T-cell (primary cell): ENCODE results near the gene HOXC10. TPM values are rescaled to one million over a fixed set of nuclear protein-coding genes. Genes with fewer than 3 reads are reported as not detected.
A peak's percentile ranks its signal among the peaks of the same experiment; 100 is the strongest.

Experiments used
- ATAC-seq, 4 experiments: fragments of 200-7000 bp in 3 of 4; fragments of 150-1000 bp in 1 of 4; cut with Tn5 transposase; replicated peaks in 1 of 4; 1 replicate in 3 of 4; 2 replicates in 1 of 4; pipeline ENCODE4 v1.10.0; 2021; ENCODE audit warnings: moderate library complexity in 3 of 4, mild to moderate bottlenecking in 2 of 4, moderate number of reproducible peaks in 1 of 4
- CTCF ChIA-PET, 2 donors: fragments of 300-600 bp; sonication (Branson Sonifier 250); formaldehyde crosslinking; loops; one replicate each; lab custom pipeline; 2022; ENCODE audit warnings: antibody characterized with exemption in 2 of 2; lab: Charles Lee
- POLR2A ChIA-PET, 2 donors: fragments of 300-600 bp; sonication (Branson Sonifier 250); formaldehyde crosslinking; loops; one replicate each; lab custom pipeline; 2022; ENCODE audit warnings: antibody characterized with exemption in 2 of 2; lab: Charles Lee
- DNase-seq, 35 experiments: peaks; one replicate each; pipeline versions ENCODE4 v3.0.0 to v3.0.0-alpha.2; 2013 to 2023
- H3K27ac ChIP-seq: one replicate; pipeline ENCODE4 v1.5.1; 2013; ENCODE audit warnings: low read length
- H3K27me3 ChIP-seq, 2 experiments: replicated peaks in 1 of 2; 1 replicate in 1 of 2; 2 replicates in 1 of 2; pipeline versions ENCODE4 v1.6.1 to v1.7.0; 2013; ENCODE audit warnings: low read length in 1 of 2, mixed read lengths in 1 of 2; ENCODE audit not compliant: control insufficient read depth in 2 of 2, insufficient read depth in 2 of 2; ENCODE audit errors: extremely low read depth in 1 of 2
- H3K36me3 ChIP-seq, 2 donors: 1 replicate in 1 of 2; 2 replicates in 1 of 2; pipeline versions ENCODE4 v1.6.1 to v1.7.0; 2013; ENCODE audit warnings: low read length in 1 of 2; ENCODE audit not compliant: control insufficient read depth in 2 of 2, insufficient read depth in 1 of 2; ENCODE audit errors: extremely low read depth in 1 of 2
- H3K4me1 ChIP-seq, 2 experiments: 1 replicate in 1 of 2; 2 replicates in 1 of 2; pipeline versions ENCODE4 v1.6.1 to v1.7.0; 2013; ENCODE audit warnings: low read length in 2 of 2, mixed read lengths in 1 of 2; ENCODE audit not compliant: insufficient read depth in 2 of 2, control insufficient read depth in 1 of 2; ENCODE audit errors: extremely low read depth in 1 of 2
- H3K4me3 ChIP-seq, 2 donors: 1 replicate in 1 of 2; 2 replicates in 1 of 2; pipeline versions ENCODE4 v1.5.1 to v1.7.0; 2013; ENCODE audit warnings: mild to moderate bottlenecking in 2 of 2, low read length in 1 of 2, moderate library complexity in 1 of 2; ENCODE audit not compliant: control insufficient read depth in 1 of 2; ENCODE audit errors: extremely low read depth in 1 of 2
- H3K9me3 ChIP-seq: 2 replicates; pipeline ENCODE4 v1.7.0; 2013
- H3K27ac Mint-ChIP-seq, 2 donors: one replicate each; pipeline ENCODE4 v1.8.0; 2020 to 2021; ENCODE audit warnings: mild to moderate bottlenecking in 2 of 2, mixed read lengths in 2 of 2
- H3K27me3 Mint-ChIP-seq, 2 donors: one replicate each; pipeline ENCODE4 v1.8.0; 2021 to 2022; ENCODE audit warnings: mixed read lengths in 2 of 2
- H3K36me3 Mint-ChIP-seq: one replicate; pipeline ENCODE4 v1.8.0; 2021; ENCODE audit warnings: mixed read lengths
- H3K4me1 Mint-ChIP-seq, 3 donors: one replicate each; pipeline ENCODE4 v1.8.0; 2020 to 2022; ENCODE audit warnings: mixed read lengths in 3 of 3, mild to moderate bottlenecking in 1 of 3
- H3K4me3 Mint-ChIP-seq, 3 donors: one replicate each; pipeline ENCODE4 v1.8.0; 2020 to 2022; ENCODE audit warnings: mild to moderate bottlenecking in 3 of 3, mixed read lengths in 3 of 3, moderate library complexity in 3 of 3
- H3K9me3 Mint-ChIP-seq, 3 donors: one replicate each; pipeline ENCODE4 v1.8.0; 2020 to 2022; ENCODE audit warnings: mixed read lengths in 3 of 3
- WGBS: methylation state at CpG from one replicate; pipeline ENCODE4 v1.1.5; 2013; ENCODE audit warnings: missing lambda C conversion rate; ENCODE audit not compliant: insufficient coverage; 5-methylcytosine and 5-hydroxymethylcytosine counted together
- total RNA-seq, 35 experiments: library from RNA in 6 of 35; stranded (reverse) in 6 of 35; fragments of 120-200 nt in 1 of 35; gene quantifications; one replicate each; pipeline versions ENCODE4 v1.2.1 to v1.2.4 and lab custom pipeline; 2013 to 2026

HOXC10 gene
- total RNA-seq, 5 donors from 2014 or later (not counting 1 experiment from before 2014, with no cell fraction given): 0.30 TPM; not detected in 4

- no peak overlapping the region for H3K27ac ChIP-seq
- peaks cover 72 to 92% of the 10 kb centered on the region in 2 donors for H3K27me3 Mint-ChIP-seq
- DNase-seq: no peak
- no peaks in the 10 kb centered on the region for H3K36me3 ChIP-seq
- peaks cover 0 to 39% of the 10 kb centered on the region in 2 experiments for H3K4me1 ChIP-seq
- WGBS: 4% methylated on average over 21 of the region's 34 CpGs
- H3K9me3 Mint-ChIP-seq: no peaks in the 10 kb centered on the region
- ATAC-seq: no peak
- peak overlapping the region in 1 of 3 donors; percentile 17 for H3K4me3 Mint-ChIP-seq
- POLR2A ChIA-PET: interaction anchor here in 1 of 2 donors (0.6 kb wide), 1 partner anchor 12 kb away, joined by 5 read pairs; the partner anchor contains the start of gene HOXC13
- H3K27ac Mint-ChIP-seq: no peak overlapping the region
- H3K4me3 ChIP-seq: no peak overlapping the region
- CTCF ChIA-PET: no interaction called here
- H3K36me3 Mint-ChIP-seq: no peaks in the 10 kb centered on the region
- no peaks in the 10 kb centered on the region for H3K9me3 ChIP-seq
- H3K27me3 ChIP-seq: peaks cover 26 to 94% of the 10 kb centered on the region in 2 experiments
- peaks cover 11 to 16% (median 15%) of the 10 kb centered on the region in 3 donors for H3K4me1 Mint-ChIP-seq
Observed at GRCh38 chr12:53950789-53951576, 34.0 kb upstream of the HOXC10 start.

GRCh38 chr12:53951577-53952334 lies 33.2 kb upstream of the HOXC10 start:
- no peaks in the 10 kb centered on the region for H3K36me3 Mint-ChIP-seq
- Histone ChIP-seq H3K36me3 (no peaks in the 10 kb centered on the region), H3K4me3 (peak overlapping the region in 1 of 2 donors; percentile 35), H3K9me3 (no peaks in the 10 kb centered on the region), H3K27ac (no peak overlapping the region), H3K4me1 (peaks cover 0 to 47% of the 10 kb centered on the region in 2 experiments), H3K27me3 (peaks cover 24 to 94% of the 10 kb centered on the region in 2 experiments)
- H3K9me3 Mint-ChIP-seq: no peaks in the 10 kb centered on the region
- peaks cover 18 to 24% (median 23%) of the 10 kb centered on the region in 3 donors for H3K4me1 Mint-ChIP-seq
- H3K27me3 Mint-ChIP-seq: peaks cover 72 to 92% of the 10 kb centered on the region in 2 donors
- 7% methylated on average over 42 of the region's 47 CpGs for WGBS
- H3K4me3 Mint-ChIP-seq: peak overlapping the region in 1 of 3 donors; percentile 15
- ATAC-seq (no peak), DNase-seq (no peak)
- ChIA-PET CTCF (no interaction called here), POLR2A (no interaction called here)
- peak overlapping the region in 1 of 2 donors; percentile 31 for H3K27ac Mint-ChIP-seq

DNA sequence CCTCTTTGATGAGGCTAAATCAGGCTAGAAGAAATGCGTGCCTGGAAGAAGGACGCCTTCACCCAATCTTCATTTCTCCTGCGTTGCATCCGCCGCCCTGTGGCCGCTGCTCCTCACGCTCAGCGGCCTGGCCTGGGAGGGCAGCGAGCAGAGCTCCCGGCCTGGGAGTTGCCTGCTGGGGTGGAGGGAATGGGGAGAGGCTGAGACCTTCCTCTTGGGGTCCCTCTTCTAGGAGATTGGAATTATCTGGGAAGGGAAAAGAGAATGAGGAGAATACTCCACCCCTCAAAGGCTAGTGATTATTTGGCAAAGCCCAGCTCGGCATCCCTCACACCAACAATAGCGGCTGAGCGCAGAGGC lies 32.6 kb upstream of the HOXC10 start:
- DNase-seq (peak in 1 of 35 experiments; percentile 32), ATAC-seq (no peak)
- Histone ChIP-seq H3K36me3 (no peaks in the 10 kb centered on the region), H3K4me1 (peaks cover 0 to 51% of the 10 kb centered on the region in 2 experiments), H3K27me3 (peaks cover 19 to 95% of the 10 kb centered on the region in 2 experiments), H3K9me3 (no peaks in the 10 kb centered on the region), H3K27ac (no peak overlapping the region), H3K4me3 (peak overlapping the region in 1 of 2 donors; percentile 35)
- H3K36me3 Mint-ChIP-seq: no peaks in the 10 kb centered on the region
- H3K27me3 Mint-ChIP-seq: peaks cover 73 to 93% of the 10 kb centered on the region in 2 donors
- H3K4me3 Mint-ChIP-seq: peak overlapping the region in 1 of 3 donors; percentile 15
- POLR2A ChIA-PET: no interaction called here
- WGBS: 7% methylated on average over 5 of the region's 13 CpGs
- peak overlapping the region in 1 of 2 donors; percentile 69 for H3K27ac Mint-ChIP-seq
- CTCF ChIA-PET: no interaction called here
- H3K4me1 Mint-ChIP-seq: peaks cover 22 to 28% (median 27%) of the 10 kb centered on the region in 3 donors
- no peaks in the 10 kb centered on the region for H3K9me3 Mint-ChIP-seq

DNA sequence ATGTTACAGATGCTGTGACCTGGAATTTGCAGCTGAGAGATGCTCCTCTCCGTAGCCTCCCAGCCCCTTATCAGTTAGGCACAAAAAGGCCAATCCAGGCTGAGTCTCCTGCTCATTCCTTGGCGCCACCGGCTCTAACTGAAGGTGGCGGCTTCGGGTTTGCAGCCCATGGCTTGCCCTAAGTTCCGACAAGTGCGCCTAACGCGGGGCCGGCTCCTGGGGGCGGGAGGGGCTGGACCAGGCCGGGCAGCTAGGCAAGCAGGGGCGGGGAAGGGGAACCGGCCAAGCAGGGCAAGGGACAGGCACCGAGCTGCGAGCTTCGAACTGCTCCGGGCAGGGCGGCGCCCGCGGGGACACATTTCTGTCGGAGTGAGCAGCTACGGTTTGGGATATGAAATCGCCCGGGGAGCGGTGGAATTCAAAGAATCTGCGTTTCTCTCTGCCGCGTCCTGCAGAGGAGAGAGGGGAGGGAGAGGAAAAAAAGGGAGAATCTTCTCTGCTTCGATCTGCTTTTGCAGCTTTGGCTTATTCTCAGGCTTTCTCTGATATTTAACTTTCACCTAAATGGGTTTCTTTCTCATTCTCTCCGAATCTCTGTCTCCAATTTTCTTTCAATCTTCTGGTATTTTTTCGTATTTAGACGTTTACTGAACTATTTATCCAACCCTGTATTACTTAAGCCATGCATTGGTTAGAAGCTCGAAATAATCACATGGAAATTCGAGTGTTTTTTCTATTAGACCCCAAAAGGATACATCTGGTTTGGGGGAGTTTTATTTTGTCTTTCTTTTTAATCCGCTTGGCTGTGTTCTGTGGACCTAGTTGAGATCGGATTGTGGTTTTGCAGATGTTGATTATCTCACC lies 31.8 kb upstream of the HOXC10 start:
- H3K27ac Mint-ChIP-seq: no peak overlapping the region

GRCh38 chr12:53953831-53954693 lies 30.9 kb upstream of the HOXC10 start:
- ATAC-seq (no peak), DNase-seq (no peak)
- Histone ChIP-seq H3K27ac (no peak overlapping the region), H3K9me3 (no peaks in the 10 kb centered on the region), H3K4me3 (no peak overlapping the region), H3K4me1 (peaks cover 0 to 51% of the 10 kb centered on the region in 2 experiments), H3K27me3 (peaks cover 21 to 95% of the 10 kb centered on the region in 2 experiments), H3K36me3 (no peaks in the 10 kb centered on the region)
- H3K4me3 Mint-ChIP-seq: peak overlapping the region in 1 of 3 donors; percentile 15
- CTCF ChIA-PET: interaction anchor here in 1 of 2 donors (0.6 kb wide), 1 partner anchor 447 kb away, joined by 3 read pairs; no protein-coding TSS in a partner anchor
- no peaks in the 10 kb centered on the region for H3K36me3 Mint-ChIP-seq
- peak overlapping the region in 1 of 2 donors; percentile 39 for H3K27ac Mint-ChIP-seq
- H3K27me3 Mint-ChIP-seq: peaks cover 73 to 89% of the 10 kb centered on the region in 2 donors
- POLR2A ChIA-PET: no interaction called here
- no peaks in the 10 kb centered on the region for H3K9me3 Mint-ChIP-seq
- 10% methylated on average over 5 of the region's 19 CpGs for WGBS
- H3K4me1 Mint-ChIP-seq: peaks cover 27 to 28% (median 27%) of the 10 kb centered on the region in 3 donors

More for the DNA sequence above, 31.8 kb upstream of the HOXC10 start:
- H3K36me3 ChIP-seq: no peaks in the 10 kb centered on the region
- no peak for DNase-seq
- WGBS: 10% methylated on average over 28 of the region's 38 CpGs
- no peaks in the 10 kb centered on the region for H3K9me3 ChIP-seq
- peaks cover 25 to 28% (median 27%) of the 10 kb centered on the region in 3 donors for H3K4me1 Mint-ChIP-seq
- CTCF ChIA-PET: no interaction called here
- no peak overlapping the region for H3K4me3 Mint-ChIP-seq
- no peaks in the 10 kb centered on the region for H3K9me3 Mint-ChIP-seq
- H3K27me3 Mint-ChIP-seq: peaks cover 73 to 91% of the 10 kb centered on the region in 2 donors
- H3K4me1 ChIP-seq: peaks cover 0 to 51% of the 10 kb centered on the region in 2 experiments
- peaks cover 15 to 95% of the 10 kb centered on the region in 2 experiments for H3K27me3 ChIP-seq
- H3K36me3 Mint-ChIP-seq: no peaks in the 10 kb centered on the region
- no peak for ATAC-seq
- POLR2A ChIA-PET: no interaction called here
- no peak overlapping the region for H3K27ac ChIP-seq
- no peak overlapping the region for H3K4me3 ChIP-seq
